Neural cell (in vitro differentiated cells): ENCODE measurements around the gene CELSR1.

ENCODE experiments used
- CTCF ChIP-seq: fragments of 450-650 bp; IDR thresholded peaks from 2 replicates; pipeline ENCODE4 v1.5.1; 2014; ENCODE audit warnings: antibody characterized with exemption, mild to moderate bottlenecking, moderate library complexity; ENCODE audit not compliant: poor library complexity, severe bottlenecking
- EP300 ChIP-seq: fragments of 450-650 bp; conservative IDR thresholded peaks from 2 replicates; pipeline ENCODE4 v1.6.1; 2014; ENCODE audit warnings: antibody characterized with exemption, mild to moderate bottlenecking, moderate library complexity; ENCODE audit not compliant: poor library complexity, severe bottlenecking
- POLR2AphosphoS5 ChIP-seq: IDR thresholded peaks from 2 replicates; pipeline ENCODE4 v1.6.1; 2012
- RAD21 ChIP-seq: fragments of 450-650 bp; conservative IDR thresholded peaks from 2 replicates; pipeline ENCODE4 v1.6.1; 2014; ENCODE audit warnings: antibody characterized with exemption, mild to moderate bottlenecking, moderate library complexity
- TAF1 ChIP-seq: IDR thresholded peaks from 2 replicates; pipeline ENCODE4 v1.6.1; 2012; ENCODE audit warnings: low read depth

DNA sequence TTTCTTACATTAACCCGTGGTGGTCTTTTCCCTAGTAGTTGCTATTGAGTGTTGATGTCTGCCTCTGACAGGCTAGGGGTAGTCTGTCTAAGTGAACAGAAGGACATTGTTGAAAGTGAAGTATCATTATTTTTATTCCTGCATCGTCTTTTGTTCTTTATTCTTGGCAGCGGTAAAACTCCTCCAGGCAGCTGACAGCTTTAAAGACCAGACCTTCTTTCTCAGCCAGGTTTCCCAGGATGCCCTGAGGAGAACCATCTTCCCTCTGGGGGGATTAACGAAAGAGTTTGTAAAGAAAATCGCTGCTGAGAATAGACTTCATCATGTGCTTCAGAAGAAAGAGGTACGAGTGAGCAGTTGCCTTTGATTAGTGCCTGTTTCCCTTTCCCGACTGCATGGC is 187.3 kb downstream of the CELSR1 start:
- TF ChIP-seq CTCF = no peak
- no peak for TF ChIP-seq POLR2AphosphoS5
- TF ChIP-seq RAD21 = no peak
- TF ChIP-seq EP300 = no peak
- TF ChIP-seq TAF1 = no peak
